Hepatic stellate cell (primary cell): ENCODE results near the gene CD320.
"Not testable (repeated sequence)": the region's sequence is repeated elsewhere in the genome, so short reads cannot be mapped to it uniquely, and the experiment has no call there.

Experiments used
- DNase-seq: peaks from one replicate; pipeline ENCODE4 v3.0.0; 2011; ENCODE audit warnings: low spot score

CD320 gene

GRCh38 chr19:8333767-8334457, 25.8 kb upstream of the CD320 start:
- DNase-seq = no peak

- DNase-seq = no peak
Observed at GRCh38 chr19:8332976-8333766, 25.0 kb upstream of the CD320 start.

GRCh38 chr19:8331263-8331845, 23.2 kb upstream of the CD320 start:
- no peak for DNase-seq

- DNase-seq = no peak
Observed at GRCh38 chr19:8329996-8330395, 21.8 kb upstream of the CD320 start.

- no peak for DNase-seq
Observed at GRCh38 chr19:8325454-8325853, 17.3 kb upstream of the CD320 start.

GRCh38 chr19:8324186-8325050, 16.3 kb upstream of the CD320 start:
- DNase-seq = no peak

GRCh38 chr19:8323781-8324185, 15.6 kb upstream of the CD320 start:
- DNase-seq = no peak

- no peak for DNase-seq
Observed at GRCh38 chr19:8322638-8322997, 14.5 kb upstream of the CD320 start.

- DNase-seq = no peak
Observed at GRCh38 chr19:8321986-8322637, 14.0 kb upstream of the CD320 start.

- DNase-seq = peak; percentile 96
Observed at GRCh38 chr19:8321067-8321985, 13.2 kb upstream of the CD320 start, which contains the start of the genes NDUFA7 and RPS28. NDUFA7 (minus strand) TSS chr19:8321375; CDS start chr19:8321358, 17 bp downstream. RPS28 (plus strand) TSS chr19:8321496; CDS start chr19:8321531, 35 bp downstream.

GRCh38 chr19:8320564-8321066, 12.5 kb upstream of the CD320 start:
- DNase-seq = no peak

- DNase-seq = no peak
Observed at GRCh38 chr19:8319807-8320520, 11.8 kb upstream of the CD320 start.

- not testable (repeated sequence) for DNase-seq
Observed at GRCh38 chr19:8318835-8319234, 10.7 kb upstream of the CD320 start.

GRCh38 chr19:8316351-8317125, 8.4 kb upstream of the CD320 start:
- DNase-seq = no peak

- DNase-seq = not testable (repeated sequence)
Observed at GRCh38 chr19:8314981-8315640, 7.0 kb upstream of the CD320 start.

- DNase-seq = no peak
Observed at GRCh38 chr19:8311461-8312260, 3.5 kb upstream of the CD320 start.

- DNase-seq = no peak
Observed at GRCh38 chr19:8310342-8311055, 2.3 kb upstream of the CD320 start.
